ENCODE results near the gene MSI2. TPM values are rescaled to one million over a fixed set of nuclear protein-coding genes. Genes with fewer than 3 reads are reported as not detected.

The MSI2 gene
- total RNA-seq, 1 donor from 2014 or later = 22.8 TPM

GRCh38 chr17:57246257-57246656 is 10.1 kb upstream of the MSI2 start:
- no peak for DNase-seq (ENCODE audit: low read depth, low spot score)

- no peak for DNase-seq (ENCODE audit: low read depth, low spot score)
These were observed 9.1 kb upstream of the MSI2 start for GRCh38 chr17:57247261-57247660.

DNA sequence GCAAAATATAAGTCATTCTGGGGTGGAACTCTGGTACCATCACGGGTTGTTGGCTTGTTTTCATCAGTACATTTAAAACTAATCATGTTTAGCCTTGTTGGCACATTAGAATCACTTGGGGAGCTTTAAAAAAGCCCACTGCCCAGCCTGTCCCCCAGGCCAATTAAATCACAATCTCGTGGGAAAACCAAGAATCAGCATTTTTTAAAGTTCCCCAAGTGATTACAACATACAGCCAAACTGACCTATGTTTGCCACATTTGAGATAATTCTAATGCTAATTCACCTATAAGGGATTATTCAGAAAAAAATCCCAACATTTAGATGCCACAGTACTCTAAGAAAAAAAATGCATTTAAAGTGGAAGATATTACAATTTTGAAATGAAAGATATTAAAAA is 8.4 kb upstream of the MSI2 start:
- DNase-seq (ENCODE audit: low read depth, low spot score) = no peak

GRCh38 chr17:57249520-57249919 is 6.8 kb upstream of the MSI2 start:
- no peak for DNase-seq (ENCODE audit: low read depth, low spot score)

GRCh38 chr17:57251211-57251787 is 5.0 kb upstream of the MSI2 start:
- DNase-seq (ENCODE audit: low read depth, low spot score) = no peak

DNA sequence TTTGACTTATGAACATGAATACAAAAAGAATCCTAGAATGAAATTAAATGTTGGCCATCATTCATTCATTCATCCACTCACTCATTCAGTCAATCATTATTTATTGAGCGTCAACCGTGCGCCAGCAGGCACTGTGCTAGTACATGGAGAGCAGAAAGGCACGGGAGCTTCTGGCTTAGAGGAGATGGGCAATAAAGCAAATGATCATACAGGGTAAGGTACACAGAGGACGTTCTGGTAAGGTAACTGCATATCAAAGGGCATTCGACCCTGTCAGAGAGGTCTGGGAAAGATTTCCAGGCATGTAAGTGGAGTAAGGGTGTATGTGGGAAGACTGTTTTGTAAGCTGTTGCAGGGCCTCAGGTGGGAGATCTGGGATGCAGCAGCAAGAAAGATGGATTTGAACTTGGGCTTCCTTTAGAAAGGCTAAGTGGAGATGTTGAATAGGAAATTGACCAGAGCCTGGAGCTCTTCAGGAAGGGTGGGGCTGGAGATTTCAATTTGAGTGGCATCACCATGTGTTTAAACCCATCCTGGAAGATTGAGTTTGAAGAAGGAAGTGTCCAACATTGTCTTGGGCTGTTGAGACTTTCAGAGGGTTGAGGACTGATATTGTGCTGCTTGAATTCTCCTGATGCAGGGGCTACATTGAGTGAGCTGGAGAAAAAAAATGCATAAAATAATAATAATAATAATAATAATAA is 2.8 kb upstream of the MSI2 start:
- DNase-seq (ENCODE audit: low read depth, low spot score) = no peak

DNA sequence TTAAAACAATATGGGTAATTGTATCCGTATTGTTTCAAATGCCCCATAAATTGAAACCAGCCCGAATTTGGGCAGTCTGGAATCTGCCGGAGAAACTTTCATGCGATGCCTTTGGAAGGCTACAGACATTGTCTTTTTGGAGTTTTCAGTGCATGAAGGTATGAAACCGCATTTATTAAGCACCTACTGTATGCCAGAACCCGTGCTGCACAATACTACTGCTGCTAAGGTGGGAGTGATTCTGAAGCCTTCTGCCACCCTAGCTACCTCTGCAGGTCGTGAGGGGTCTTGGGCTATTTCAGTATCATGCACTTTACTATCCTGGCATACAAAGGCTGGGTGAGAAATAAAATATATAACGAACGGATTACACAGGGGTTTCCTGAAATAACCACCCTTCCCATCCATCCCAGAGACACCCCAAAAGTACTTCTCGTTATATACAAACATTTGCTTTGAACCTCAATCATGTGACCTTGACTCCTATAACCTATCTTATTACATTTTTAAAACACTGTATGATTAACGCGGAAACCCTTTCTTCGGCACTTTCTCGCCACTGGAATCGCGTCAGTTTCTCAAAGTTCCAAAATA is 1.0 kb upstream of the MSI2 start:
- no peak for DNase-seq (ENCODE audit: low read depth, low spot score)

DNA sequence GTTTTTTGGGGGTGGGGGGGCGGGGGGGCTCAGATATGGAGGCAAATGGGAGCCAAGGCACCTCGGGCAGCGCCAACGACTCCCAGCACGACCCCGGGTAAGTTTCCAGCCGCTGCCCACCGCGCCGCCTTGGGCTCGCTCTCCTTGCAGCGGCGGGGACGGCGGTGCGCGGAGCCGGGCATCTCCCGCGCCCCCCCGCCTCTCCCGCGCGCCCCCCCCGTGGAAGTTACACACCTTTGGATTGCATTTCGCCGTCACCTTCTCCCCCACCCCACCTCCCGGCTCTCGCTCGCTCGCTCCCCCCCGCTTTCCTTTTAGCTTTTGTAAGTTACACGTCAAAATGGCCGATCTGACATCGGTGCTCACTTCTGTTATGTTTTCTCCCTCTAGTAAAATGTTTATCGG is 387 bp downstream of the MSI2 start:
- no peak for DNase-seq (ENCODE audit: low read depth, low spot score)

- DNase-seq (ENCODE audit: low read depth, low spot score) = no peak
These were observed 1.0 kb downstream of the MSI2 start for GRCh38 chr17:57257195-57257894.

DNA sequence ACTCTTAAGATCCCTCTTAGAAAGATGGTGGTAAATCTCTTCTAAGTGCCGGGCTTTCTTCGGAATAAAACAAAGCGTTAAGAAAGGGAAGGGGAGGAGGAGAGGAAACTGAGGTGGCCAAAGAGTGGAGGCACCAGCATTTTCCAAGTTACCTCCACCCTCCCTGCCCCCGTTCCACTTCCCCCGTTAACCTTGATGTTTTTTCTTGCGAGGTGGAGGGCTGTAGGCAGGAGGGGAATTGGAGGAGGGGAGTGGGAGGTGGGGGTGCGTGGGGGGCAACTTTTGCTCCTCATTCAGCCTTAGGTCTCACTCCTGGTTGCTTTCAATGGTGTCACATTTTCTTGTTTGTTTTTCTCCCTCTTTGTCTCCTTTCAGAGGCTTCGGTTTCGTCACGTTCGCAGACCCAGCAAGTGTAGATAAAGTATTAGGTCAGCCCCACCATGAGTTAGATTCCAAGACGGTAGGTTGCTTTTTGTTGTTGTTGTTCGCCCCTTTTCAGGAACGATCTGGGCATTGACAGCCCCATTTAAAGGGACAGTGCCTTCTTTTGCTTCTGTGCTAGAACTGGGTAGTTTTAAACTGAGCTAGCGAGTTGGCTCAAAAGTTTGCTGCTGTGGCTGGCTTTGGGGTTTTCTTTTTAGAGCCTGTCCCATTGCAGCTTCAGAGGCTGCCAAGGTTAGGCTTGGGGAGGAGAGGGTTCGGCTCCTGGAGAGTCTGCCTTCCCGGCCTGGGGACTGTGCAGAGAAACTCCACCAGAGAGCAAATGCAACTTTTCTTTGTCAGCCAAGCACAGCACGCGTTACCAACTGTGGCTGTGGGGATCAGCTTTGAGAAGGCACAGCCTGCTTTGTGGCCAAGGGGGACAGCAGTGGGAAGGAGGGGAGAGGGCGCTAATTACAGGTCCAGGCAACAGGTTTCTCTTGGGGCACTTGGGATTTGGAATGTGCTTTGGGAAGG is 1.9 kb downstream of the MSI2 start:
- DNase-seq (ENCODE audit: low read depth, low spot score) = no peak

DNA sequence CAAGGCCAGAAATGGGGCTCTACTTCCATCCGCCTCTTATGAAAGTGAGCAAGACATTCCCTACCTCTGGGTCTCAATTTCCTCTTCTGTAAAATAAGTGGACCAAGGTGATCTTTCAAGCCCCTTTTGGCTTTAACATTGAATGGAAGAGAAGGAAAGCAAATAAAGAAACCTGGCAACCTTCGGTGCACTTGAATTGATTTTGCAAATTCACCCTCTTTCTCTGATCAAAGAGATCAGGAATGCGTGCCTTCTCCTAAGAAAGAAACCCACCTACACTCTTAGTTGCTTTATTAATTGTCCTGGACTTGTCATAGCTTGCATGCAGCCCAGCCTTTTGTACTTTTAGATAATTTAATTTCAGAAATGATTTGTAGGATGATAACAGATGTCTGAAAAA is 3.0 kb downstream of the MSI2 start:
- DNase-seq (ENCODE audit: low read depth, low spot score) = no peak

DNA sequence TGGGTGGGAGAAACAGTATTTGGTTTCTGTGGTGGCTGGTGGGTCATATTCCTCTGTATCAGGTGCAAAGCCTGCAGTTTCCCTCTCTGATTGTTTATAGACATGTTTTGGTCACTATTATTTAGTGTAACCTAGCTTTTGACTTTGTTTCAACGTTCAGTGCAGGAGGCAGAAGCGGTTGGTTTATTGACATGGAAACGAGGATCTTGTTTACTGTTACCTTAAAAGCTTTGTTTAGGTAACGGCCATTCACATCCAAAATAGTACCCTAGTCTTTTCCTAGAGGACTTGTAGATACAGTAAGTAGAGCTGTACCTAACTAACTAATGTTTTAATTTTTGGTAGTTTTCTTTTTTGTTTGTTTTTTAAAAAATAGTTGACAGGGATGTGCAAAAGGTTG is 3.5 kb downstream of the MSI2 start:
- no peak for DNase-seq (ENCODE audit: low read depth, low spot score)

GRCh38 chr17:57260325-57261083 is 4.2 kb downstream of the MSI2 start:
- no peak for DNase-seq (ENCODE audit: low read depth, low spot score)

DNA sequence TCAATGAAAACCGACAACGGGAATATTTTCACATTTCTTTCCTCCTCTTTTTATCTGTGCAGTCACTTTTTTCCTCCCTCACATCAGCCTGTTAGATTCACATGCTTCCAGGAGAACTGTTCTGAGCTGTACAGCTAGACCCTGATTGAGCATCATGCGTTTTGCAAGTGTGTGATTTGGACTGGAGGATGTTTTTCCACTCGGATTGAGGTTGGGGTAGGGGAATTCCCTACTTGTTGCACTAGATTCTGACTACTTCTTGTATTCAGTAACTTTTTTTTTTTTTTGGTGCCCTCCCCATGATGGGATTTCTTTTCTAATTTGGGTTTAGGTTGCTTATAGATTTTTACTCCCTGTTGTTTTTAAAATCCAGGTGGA is 4.8 kb downstream of the MSI2 start:
- DNase-seq (ENCODE audit: low read depth, low spot score) = no peak

DNA sequence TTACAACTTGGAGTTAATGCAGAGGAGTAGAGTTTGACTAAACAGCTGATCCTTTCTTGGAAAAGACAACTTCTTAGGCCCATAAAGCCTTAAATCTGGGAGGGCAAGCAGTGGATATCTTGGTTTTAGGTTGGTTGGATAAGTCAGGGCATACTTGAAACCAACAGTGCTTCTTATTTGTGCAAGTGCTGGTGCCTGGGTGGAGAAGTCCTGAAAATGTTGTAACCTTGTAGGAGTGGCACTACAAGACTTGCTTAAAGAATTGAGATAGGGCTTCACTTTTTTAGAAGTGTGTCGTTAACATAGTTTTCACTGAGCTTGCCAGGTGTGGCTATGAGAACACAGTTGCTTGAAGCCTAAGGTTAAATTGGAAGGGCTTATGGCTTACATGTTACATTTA is 6.2 kb downstream of the MSI2 start:
- no peak for DNase-seq (ENCODE audit: low read depth, low spot score)

GRCh38 chr17:57264250-57264649 is 7.9 kb downstream of the MSI2 start:
- DNase-seq (ENCODE audit: low read depth, low spot score) = no peak

GRCh38 chr17:57264776-57265175 is 8.5 kb downstream of the MSI2 start:
- no peak for DNase-seq (ENCODE audit: low read depth, low spot score)

- DNase-seq (ENCODE audit: low read depth, low spot score) = no peak
These were observed 10.6 kb downstream of the MSI2 start for GRCh38 chr17:57266902-57267311.

GRCh38 chr17:57268181-57268580 is 11.9 kb downstream of the MSI2 start:
- no peak for DNase-seq (ENCODE audit: low read depth, low spot score)

DNA sequence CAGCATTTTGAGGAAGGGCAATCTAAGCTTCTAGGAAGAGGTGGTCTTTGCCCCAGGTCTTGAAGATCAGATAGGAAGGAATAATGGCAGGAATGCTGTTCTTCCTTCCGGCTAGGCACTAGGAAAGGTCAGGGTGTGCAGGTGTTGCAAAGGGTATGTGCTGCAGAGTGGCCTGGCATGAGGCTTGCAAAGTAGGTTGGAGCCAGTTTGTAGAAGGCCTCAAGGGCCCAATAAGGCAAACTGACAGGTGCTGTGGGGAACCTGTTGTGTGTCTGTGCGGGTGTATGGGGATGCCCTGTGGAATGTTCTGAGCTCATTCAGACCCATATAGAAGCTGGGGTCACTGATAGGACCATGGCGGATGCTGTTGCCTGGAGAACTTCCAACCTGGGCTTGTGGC is 12.7 kb downstream of the MSI2 start:
- DNase-seq (ENCODE audit: low read depth, low spot score) = no peak

Data from pulmonary artery endothelial cell (primary cell).